Measurements from ENCODE around the gene FAM131C.

- TF ChIP-seq, protein P1, sequence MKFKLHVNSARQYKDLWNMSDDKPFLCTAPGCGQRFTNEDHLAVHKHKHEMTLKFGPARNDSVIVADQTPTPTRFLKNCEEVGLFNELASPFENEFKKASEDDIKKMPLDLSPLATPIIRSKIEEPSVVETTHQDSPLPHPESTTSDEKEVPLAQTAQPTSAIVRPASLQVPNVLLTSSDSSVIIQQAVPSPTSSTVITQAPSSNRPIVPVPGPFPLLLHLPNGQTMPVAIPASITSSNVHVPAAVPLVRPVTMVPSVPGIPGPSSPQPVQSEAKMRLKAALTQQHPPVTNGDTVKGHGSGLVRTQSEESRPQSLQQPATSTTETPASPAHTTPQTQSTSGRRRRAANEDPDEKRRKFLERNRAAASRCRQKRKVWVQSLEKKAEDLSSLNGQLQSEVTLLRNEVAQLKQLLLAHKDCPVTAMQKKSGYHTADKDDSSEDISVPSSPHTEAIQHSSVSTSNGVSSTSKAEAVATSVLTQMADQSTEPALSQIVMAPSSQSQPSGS (tag by site-specific recombination; IDR thresholded peaks at IDR 0.05; ENCODE audit: low read depth) = no peak
- no peak for TF ChIP-seq ZNF624 (tag by site-specific recombination; IDR thresholded peaks at IDR 0.05)
- no peak for TF ChIP-seq YY1 (tag by site-specific recombination; IDR thresholded peaks at IDR 0.05)
- TF ChIP-seq CTCF (tag by site-specific recombination; IDR thresholded peaks at IDR 0.05) = no peak
- TF ChIP-seq TCF7L2 (IDR thresholded peaks at IDR 0.05; ENCODE audit: borderline replicate concordance, low read depth, low read length) = no peak
These were observed 7.1 kb upstream of the FAM131C start for GRCh38 chr1:16080422-16081150.
